ENCODE measurements around the gene C22orf23.
A peak's percentile ranks its signal among the peaks of the same experiment; 100 is the strongest.
"Not testable (repeated sequence)": the region's sequence is repeated elsewhere in the genome, so short reads cannot be mapped to it uniquely, and the experiment has no call there.

The C22orf23 gene

GRCh38 chr22:37982151-37982785, 28.9 kb upstream of the C22orf23 start:
- no peak for DNase-seq

DNA sequence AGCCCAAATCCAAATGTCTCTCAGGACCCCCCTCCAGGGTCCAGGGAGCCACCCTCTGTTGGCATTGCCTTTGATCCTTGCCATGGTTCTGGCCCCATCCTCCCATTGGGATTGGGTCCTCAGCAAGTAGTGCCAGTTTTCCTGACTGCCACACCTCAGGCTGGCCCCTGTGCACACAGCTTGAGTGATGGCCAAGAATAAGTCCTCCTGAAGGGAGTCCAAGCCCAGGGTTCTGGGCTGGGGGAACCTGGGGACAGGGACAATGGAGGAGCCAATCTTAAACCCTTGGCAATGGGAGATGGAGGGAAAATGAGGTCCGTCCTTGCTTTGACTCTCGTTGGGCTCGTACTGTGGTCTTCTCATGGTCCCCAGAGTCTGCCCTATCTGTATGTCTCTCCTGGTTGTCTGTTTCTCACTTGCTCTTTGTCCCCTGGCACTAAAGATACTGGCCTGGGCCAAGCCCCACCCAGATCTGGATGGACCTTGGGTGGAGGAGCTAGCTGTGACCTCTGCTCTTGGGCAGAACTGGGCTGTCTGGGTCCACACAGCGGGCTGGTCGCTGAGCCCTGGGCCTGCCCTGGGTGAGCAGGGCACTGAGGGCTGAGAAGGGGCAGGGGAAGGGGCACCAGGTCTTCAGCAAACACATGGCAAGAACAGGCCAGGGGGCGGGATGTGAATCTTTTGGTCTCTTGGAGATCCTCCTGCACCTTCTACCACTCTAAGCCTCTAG, 28.0 kb upstream of the C22orf23 start:
- DNase-seq: no peak

DNA sequence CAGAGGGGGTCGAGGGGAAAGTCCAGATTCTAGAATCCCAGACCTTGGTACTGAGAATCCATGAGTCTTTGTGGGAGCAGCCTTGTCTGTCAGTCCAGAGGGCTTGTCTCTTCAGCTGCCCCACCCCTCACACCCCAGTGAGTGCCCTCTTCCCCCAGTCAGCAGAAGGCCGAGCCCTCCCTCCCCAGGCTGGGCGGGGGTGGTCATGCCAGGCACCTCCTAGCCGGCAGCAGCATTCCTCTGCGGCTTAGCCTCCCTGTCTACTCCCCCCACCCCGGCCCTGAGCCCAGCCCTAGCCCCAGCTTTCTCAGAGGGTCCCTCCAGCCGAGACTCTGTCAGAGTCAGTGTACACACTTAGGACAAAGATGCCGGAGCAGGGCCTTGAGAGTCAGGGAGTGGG, 26.4 kb upstream of the C22orf23 start:
- DNase-seq: no peak

GRCh38 chr22:37976547-37976946, 23.1 kb upstream of the C22orf23 start:
- DNase-seq: no peak

GRCh38 chr22:37976022-37976421, 22.6 kb upstream of the C22orf23 start:
- not testable (repeated sequence) for DNase-seq

- no peak for DNase-seq
These were observed 21.8 kb upstream of the C22orf23 start for GRCh38 chr22:37975153-37975552.

GRCh38 chr22:37973271-37974170, 20.1 kb upstream of the C22orf23 start:
- no peak for DNase-seq

DNA sequence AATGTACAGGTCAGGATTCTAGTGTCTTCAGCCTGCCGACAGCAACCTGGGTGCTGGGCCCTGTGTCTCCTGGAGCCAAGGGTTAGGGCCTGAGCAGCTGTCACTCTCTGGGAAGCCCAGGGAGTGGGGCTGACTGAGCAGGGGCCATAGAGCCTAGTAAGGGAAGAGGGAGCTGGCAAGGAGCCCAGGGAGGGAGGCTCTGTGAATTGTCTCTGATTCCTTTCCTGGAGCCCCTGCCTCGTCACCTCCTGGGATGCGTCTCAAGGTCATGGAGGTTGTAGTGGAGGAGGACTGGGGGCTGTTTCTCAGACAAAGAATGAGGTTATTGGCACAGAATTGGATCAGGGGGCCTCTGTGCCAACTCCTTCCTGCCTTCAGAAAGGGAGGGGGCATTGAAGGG, 19.1 kb upstream of the C22orf23 start:
- peak; percentile 76 for DNase-seq

DNA sequence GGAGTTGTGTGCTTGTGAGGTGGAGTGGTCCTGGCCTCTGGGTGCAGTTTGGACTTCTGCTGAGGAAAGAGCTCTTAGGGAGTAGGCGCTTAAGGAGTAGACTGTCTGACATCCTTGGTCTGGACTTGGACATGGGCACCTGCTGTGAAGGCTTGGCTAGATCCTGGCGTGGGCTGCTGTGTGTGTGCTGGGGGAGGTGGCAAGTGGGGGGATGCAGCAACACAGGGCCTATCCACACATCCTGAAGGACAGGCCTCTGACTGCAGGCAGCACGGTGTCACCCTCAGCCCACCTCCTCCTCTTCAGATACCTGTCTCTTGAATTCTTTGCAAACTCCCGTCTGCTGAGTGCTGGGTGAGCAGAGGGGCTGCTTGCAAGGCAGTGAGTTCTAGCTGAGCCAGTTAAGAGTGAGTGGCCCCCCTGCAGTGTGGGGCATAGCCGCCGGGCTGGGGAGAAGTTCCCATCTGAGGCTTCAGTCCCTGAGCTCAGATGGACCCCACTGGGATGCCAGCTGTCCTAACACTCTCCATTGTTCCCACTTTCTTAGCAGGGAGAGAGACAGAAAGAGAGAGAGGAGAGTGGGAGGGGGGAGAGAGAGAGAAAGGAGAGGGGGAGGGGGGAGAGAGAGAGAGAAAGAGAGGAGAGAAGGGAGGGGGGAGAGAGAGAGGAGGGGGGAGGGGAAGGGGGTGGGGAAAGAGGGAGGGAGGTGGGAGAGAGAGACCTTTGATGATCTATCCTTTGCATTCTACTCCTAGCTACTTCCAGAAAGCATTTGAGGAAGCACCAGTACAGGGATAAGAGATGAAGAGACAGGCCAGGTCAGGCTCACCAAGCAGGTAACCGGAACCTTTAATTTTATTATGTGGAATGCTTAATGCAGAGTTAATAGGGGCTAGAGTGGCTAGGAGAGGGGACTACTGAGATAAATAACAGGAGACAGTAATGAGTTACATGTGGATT, 18.4 kb upstream of the C22orf23 start:
- DNase-seq: no peak

DNA sequence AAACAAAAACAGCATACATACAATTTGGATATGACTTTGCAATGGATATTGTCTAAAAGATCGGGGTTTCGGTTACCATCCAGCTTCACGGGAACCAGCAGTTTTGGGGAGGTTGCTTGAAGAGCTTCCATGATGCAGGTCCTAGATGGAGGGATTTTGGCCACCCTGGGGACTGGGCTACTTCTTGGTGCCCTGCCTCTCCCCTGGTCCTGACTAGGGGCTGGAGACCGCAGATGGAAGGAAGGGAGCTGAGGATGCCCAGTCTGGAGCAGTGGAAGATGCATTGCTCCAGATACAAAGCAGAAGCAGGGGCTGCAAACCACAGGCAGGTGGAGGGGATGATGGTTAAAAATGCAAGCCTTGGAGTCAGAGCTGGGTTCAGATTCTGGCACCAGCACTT, 17.5 kb upstream of the C22orf23 start:
- DNase-seq: no peak

DNA sequence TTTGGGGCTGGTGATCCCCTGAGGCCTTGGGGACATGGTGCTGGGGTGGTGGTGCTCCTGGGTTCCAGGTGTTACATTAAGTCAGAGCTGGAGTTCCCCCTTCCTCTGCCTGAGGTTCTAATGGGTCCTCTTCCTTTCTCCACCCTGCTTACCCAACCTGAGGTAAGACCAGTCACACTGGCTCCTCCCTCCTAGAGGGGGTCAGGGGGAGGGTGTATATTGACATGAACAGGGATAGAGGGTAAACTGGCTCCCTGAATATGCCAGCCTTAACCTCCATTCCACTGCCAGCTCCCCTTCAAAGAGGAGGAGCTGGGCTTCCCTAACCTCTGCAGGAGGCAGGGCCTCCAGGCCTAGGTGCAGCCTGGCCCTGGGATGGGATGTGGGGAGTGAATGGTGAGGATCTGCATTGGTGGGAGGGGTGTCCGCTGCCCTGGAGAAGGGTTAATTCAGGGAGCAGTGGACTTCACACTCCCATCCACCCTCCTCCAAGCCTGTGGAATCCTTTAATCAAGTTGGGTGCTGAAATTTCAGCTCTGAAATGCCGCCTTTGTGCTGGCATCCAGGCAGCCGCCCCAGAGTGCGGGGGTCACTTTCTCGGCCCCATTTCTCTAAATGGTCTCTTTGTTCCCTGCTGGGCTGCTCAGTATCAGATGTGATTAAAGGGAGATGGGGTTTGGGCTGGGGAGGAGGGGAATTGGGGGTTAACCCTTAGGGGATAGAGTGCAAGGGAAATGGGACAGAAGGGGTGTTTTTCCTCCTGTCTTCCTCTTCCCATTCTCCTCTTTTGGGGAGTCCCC, 15.3 kb upstream of the C22orf23 start:
- no peak for DNase-seq

DNA sequence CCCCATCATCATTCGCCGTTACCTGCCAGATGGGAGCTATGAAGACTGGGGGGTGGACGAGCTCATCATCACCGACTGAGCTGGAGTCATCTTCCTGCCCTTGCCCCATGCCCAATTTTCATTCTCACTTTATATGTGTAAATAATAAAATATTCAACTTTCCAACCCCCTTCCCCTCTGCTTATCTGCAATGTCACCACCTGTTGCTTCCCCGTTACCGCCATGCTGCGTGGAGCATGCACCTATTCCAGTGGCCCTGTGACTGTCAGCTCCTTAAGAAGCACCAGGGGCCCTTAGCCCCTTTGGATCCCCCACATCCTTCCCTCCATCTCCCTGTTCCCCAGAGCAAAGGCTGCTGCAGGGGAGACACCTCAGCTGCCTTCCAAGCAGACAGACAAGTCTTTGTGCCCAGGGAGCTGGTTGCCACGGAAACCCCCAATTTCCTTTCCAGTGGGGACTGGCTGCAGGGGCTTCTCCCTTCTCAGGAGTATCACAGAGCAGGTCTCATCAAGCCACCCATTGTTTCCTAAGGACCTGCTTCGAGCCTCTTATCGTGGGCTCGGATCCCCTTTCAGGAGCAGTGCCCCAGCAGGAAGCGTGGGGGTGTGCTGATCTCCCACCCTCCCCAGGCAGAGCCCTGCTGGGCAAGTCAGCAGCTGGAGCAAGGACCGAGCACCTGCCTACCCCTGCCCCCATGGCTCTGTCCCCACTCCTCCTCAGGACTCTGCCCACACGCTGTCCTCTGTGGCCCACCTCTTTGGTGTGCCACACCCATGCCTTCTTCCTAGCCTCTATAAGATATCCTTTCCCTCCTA, 14.4 kb upstream of the C22orf23 start:
- no peak for DNase-seq

- DNase-seq: no peak
These were observed 13.7 kb upstream of the C22orf23 start for GRCh38 chr22:37967147-37967546.

- no peak for DNase-seq
These were observed 12.7 kb upstream of the C22orf23 start for GRCh38 chr22:37965940-37966664.

DNA sequence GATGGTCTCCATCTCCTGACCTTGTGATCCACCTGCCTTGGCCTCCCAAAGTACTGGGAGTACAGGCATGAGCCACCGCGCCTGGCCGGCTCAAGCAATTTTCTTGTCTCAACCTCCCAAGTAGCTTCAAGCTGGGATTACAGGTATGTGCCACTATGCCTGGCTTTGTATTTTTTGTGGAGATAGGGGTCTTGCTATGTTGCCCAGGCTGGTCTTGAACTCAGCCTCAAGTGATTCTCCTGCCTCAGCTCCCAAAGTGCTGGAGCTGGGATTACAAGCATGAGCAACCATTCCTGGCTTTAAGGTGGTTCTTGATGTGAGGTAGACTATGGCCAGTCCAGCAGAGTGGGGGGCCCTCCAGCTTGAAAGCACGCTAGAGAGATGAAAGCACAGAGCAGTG, 7.7 kb upstream of the C22orf23 start:
- DNase-seq: no peak

GRCh38 chr22:37959231-37959825, 5.9 kb upstream of the C22orf23 start:
- no peak for DNase-seq

- no peak for DNase-seq
These were observed 3.8 kb upstream of the C22orf23 start for GRCh38 chr22:37957232-37957631.

DNA sequence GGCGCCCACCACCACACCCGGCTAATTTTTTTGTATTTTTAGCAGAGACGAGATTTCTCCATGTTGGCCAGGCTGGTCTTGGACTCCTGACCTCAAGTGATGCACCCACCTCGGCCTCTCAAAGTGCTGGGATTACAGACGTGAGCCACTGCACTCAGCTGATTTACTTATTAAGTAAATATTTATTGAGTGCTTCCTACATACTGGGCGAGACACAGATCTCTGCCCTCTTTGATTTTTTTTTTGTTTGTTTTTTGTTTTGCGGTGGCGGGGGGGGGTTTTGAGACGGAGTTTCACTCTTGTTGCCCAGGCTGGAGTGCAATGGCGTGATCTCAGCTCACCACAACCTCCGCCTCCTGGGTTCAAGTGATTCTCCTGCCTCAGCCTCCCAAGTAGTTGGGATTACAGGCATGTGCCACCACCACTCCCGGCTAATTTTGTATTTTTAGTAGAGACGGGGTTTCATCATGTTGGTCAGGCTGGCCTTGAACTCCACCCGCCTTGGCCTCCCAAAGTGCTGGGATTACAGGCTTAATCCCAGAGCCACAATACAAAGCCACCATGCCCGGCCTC, 2.5 kb upstream of the C22orf23 start:
- not testable (repeated sequence) for DNase-seq

DNA sequence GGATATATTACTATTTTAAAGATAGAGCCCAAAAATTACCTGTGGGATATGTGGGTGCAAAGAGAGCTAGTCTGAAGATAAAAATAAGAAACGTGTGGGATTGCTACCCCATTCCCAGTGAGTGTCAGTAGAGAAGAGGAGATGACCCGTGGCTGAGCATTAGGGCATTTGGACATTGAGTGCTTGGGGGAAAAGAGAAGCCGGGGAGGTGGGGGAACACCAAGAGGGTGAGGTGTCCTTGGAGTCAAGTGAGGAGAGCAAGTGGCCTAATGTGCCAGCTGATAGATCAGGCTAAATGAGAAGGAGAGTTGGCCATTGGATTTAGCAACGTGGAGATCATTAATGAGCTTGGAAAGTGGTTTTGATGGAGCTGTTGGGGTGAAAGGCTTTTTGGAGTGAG, 1.3 kb upstream of the C22orf23 start:
- no peak for DNase-seq
